GM20000 (cell line): ENCODE data around the gene EGLN1.

ENCODE experiments used
- DNase-seq: peaks from one replicate; pipeline ENCODE4 v3.0.0; 2012; ENCODE audit warnings: low spot score
- CTCF ChIP-seq: IDR thresholded peaks from 2 replicates; pipeline ENCODE4 v1.5.1; 2012; ENCODE audit warnings: mild to moderate bottlenecking, control low read depth; ENCODE audit errors: extremely low read depth, missing control alignments

EGLN1 gene

GRCh38 chr1:231319080-231319479, 103.0 kb downstream of the EGLN1 start:
- DNase-seq = no peak
- TF ChIP-seq CTCF = no peak

DNA sequence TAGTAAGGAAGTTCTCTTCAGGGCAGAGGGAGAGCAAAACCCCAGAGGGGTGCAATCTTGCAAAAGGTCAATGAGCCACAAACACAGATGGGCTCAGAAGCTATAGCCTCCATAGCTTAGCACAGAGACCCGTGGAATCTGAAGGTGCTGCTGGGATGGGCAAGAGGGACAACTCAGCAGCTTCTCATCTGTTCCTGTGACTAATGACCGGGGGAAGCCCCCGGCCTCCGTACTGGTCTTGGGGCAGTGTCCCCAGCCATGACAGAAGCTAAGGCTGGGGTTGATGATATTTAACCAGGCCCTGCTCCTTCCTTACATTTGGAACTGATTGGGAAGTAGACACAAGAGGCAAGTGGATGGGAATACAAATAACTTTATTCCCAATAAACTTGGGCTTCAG, 103.5 kb downstream of the EGLN1 start:
- TF ChIP-seq CTCF = no peak

DNA sequence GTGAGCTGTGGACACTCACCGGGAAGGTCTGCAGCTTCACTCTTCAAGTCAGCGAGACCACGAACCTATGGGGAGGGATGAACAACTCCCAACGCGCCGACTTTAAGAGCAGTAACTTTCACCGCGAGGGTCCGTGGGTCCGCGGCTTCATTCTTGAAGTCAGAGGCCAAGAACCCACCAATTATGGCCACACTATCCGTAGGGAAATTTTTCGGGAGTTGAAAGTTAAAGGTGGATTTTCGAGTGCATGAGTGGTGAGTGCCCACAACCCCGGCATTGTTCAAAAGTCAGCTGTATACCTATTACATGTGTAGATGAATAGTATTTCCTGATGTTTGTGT, 104.1 kb downstream of the EGLN1 start:
- no peak for TF ChIP-seq CTCF

More for the DNA sequence above, 103.5 kb downstream of the EGLN1 start:
- DNase-seq = no peak

GRCh38 chr1:231317306-231318014, 104.6 kb downstream of the EGLN1 start:
- no peak for TF ChIP-seq CTCF
- no peak for DNase-seq

More for the DNA sequence above, 104.1 kb downstream of the EGLN1 start:
- no peak for DNase-seq

DNA sequence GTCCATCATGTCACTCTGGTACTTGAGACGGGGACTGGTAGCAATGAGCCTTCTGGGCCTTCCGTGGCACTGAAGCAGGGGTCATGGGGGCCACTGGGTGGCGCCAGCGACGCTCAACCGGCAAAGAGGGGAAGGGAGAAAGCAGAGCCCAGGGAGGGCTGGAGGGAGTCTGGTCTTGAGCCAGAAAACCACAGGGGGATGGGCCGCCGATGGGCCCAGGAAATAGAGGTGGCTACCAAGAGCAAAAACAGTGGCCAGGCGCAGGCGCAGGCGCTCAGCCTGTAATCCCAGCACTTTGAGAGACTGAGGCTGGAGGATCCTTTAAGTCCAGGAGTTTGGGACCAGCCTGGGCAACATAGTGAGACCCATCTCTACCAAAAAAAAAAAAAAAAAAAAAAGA, 106.2 kb downstream of the EGLN1 start:
- peak; percentile 77 for TF ChIP-seq CTCF
- DNase-seq = peak; percentile 66
